Measurements from ENCODE around the gene SLC8A1.

Gene SLC8A1

DNA sequence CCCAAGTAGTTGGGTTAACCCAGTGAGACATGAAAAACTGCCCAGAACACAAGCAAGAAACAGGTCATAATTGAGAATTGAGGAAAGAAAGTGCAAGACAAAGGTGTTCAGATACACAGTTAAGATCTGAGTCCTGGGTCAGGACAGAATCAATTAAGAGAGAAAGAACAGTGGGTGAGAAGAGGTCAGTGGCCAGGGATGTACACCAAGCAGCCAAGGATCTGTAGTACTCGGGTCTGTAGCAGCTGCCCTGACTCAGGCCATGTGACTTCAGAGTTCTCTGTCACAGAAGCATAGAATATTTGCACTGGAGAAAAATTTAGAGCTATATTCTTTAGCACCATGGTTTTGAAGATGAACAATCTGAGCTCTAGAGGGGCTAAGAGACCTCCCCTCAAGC is 141.6 kb downstream of the SLC8A1 start:
- DNase-seq (ENCODE audit: low read depth): no peak

DNA sequence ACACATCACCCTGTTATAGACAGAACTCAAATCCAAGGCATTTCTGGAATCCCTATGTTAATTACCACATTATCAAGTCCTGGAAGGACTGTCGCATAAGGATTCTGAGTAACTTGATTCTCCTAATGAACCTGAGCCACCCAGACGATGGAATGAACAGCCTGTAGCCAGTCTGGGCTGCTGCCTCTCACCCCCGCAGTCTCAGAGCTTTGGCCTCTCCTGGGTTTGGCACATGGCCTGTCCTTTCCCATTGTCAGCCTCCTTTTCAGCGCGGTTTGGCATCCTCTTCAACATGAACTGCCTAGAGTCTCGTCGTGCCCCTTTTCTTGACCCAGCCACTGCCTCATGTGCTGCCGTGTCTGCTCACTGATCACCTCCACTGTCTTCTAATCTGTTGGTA is 147.6 kb downstream of the SLC8A1 start:
- DNase-seq (ENCODE audit: low read depth): no peak

DNA sequence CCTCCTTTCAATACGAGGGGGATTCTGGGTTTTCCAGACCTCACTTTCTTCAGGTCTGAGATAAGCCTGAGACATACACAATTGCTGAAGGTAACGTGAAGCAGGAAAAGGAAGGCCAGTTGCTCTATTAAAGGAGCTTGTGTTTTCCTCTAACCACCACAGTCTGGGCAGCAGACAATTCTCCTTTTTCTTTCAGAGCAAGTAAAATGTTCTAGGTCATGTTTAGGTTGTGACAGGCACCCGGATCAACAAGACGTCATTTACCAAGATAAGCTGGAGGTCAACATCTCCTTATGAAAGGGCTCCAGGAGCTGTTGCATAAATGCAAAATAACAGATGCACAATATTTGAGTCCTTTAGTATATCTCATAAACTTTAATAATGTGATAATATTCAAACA is 148.1 kb downstream of the SLC8A1 start:
- DNase-seq (ENCODE audit: low read depth): no peak

DNA sequence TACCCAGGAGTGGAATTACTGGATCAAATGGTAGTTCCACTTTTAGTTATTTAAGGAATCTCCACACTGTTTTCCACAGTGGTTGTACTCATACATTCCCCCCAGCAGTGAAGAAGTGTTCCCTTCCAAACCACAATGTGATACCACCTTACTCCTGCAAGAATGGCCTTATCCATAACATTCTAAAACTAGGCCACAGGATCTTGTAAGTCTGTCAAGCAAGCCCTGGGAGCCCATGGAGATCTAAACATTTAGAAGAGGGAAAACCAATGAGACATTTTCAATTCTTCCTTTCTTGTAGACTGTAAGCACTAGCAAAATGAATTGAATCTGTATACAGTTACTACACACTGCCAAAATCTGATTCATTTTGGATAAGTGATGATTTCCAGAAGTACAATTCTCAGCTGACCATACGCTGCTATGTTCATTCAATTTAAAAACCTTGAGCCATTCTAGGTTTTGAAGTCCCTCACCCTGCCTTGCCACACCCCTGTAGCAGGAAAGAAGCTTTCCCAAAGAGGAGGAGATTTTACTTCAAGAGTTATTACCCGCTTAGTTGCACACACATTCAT is 149.1 kb downstream of the SLC8A1 start:
- DNase-seq (ENCODE audit: low read depth): no peak

DNA sequence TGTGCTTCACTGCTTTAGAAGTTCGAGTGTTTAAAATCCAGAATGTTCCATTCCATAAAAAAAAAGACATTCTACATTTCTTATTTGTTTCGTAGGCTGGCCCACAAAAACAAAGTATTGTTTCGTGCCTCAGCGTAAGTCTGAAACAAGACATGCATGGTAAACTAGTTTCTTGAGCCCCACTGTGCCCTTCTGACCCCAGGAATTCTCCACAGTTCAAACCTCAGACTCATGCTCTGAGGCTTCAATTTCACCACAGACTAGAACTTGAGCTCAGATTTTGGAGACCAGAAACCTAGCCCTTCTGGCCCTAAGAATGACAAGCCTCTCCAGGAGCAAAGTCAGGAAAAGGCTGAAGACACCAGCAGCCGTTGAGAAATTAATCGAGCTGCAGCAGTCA is 151.5 kb downstream of the SLC8A1 start:
- DNase-seq (ENCODE audit: low read depth): no peak

DNA sequence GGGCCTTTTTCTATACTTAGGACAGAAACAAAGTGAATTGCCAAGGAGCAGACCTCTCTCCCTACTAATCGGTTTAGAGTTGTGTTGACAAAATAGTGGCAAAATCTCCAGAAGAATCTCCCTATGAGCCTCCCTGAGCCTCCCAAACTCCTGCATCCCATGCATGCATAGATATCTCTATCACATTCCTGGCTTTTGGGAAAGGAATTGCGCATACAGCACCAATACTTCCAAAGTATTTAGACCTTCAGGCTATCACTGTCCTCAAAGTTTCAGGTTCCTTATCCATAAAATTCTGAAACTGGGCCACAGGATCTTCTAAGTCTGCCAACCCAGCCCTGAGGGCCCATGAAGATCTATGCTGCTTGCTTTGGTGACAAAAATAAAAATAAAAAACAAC is 152.1 kb downstream of the SLC8A1 start:
- no peak for DNase-seq (ENCODE audit: low read depth)

DNA sequence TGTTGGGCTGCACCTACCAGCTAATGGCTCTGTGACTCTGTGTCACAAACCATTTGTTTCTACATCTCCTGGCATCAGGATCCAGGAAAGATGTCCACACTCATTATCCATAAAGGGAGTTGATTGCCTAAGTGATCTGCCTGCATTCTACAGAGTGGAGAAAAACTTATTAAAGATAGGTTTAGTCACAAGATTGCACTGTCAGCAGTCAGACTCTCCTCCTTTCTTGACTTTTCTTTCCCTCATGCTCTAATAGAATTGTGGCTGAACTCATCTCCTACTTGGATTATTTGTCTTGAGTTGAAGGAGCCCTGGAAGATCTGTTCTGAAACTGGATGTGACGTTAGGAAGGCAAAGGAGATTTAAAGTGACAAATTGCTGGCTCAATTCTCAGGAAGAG is 152.7 kb downstream of the SLC8A1 start:
- DNase-seq (ENCODE audit: low read depth): no peak

DNA sequence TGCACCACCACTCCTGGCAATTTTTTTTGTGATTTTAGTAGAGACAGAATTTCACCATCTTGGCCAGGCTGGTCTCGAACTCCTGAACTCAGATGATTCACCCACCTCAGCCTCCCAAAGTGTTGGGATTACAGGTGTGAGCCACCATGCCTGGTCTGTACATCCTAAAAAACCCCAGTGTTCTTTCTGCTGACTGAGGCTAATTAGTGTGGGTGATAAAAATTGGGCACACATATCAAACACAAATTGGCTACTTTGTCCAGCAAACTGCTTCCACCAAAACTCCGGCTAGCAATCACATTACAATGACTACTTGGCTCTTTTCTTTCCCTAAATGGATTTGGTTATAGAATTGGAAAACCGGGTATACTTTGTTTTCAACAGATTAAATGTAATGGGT is 153.9 kb downstream of the SLC8A1 start:
- no peak for DNase-seq (ENCODE audit: low read depth)

DNA sequence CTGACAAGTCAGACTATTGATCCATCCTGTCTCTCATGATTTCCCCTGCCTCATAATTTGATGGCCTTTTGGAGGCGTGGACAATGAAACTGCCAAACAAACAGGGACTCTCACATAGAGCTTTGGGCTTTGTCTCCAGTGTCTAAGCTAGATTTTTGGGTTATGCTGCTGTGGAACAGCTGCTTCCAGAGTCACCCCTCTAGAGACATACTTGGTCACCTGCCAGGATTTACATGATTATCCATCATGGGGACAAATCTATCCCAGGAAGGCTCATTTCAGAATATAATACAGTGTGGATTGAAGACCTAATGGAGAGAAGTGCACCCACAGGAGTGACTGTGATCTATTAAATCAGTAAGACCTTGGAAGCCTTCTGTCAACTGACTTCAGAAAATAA is 159.6 kb downstream of the SLC8A1 start:
- no peak for DNase-seq (ENCODE audit: low read depth)

DNA sequence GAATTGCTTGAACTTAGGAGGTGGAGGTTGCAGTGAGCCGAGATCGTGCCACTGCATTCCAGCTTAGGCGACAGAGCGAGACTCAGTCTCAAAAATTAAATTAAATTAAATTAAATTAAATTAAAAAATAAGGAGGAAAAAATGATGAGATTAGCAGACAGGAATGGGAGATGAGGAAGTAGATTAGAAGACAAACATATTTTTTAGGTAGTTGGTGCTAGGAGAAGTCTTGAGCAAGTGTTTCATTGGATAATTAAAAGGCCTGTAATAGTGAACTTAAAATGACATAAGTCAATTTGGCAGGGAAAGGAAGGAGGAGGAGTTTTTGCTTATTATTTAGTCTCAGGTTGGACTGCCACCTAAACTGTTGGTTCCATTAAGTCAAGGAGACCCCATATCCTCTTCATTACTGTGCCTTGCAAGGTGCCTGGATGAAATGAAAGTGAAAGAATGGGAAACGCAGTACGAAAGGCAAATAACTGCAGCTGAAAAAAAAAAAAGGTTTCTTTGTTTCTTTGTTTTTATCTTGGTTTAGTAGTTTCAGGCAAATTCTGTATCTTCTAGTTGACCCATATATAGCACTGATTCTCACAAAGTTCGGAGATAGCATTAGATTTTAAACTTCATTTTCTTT is 162.0 kb downstream of the SLC8A1 start:
- DNase-seq (ENCODE audit: low read depth): no peak

DNA sequence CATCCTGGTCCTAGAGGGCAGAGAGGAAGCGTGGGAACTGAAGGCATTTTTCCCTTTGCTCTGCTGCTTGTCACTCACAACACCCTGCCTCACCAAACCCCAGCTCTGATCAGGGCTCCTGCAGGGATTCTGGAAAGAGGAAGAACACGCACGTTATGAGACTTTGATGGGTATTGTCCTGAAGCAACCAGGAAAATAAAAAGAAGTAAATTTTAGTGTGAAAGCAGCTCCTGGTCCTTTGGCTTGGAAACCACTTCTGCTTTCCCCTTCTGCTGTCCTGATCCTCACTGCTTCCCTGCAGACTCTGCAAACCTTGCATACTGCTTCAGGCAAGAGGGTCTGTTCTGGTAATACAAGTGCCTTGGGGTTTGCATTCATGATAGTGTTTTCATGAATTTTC is 164.1 kb downstream of the SLC8A1 start:
- DNase-seq (ENCODE audit: low read depth): no peak

DNA sequence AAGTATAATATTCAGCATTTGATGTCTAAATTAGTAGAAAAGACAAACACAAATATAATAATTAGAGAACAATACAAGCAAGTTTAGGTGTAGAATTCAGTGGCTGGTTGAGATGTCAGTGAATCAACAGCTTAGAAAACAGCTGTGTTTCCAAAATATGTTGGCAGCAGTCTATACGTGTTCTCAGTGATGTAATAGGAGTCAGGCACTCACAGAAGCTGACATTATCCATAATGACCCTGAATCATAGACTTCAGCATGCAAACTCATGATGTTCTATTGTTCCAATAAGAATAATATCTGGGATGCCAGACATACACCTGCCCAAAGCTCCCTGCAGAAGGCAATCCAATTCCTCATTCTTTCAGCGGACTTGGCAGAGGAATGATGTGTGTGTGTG is 164.7 kb downstream of the SLC8A1 start:
- no peak for DNase-seq (ENCODE audit: low read depth)

DNA sequence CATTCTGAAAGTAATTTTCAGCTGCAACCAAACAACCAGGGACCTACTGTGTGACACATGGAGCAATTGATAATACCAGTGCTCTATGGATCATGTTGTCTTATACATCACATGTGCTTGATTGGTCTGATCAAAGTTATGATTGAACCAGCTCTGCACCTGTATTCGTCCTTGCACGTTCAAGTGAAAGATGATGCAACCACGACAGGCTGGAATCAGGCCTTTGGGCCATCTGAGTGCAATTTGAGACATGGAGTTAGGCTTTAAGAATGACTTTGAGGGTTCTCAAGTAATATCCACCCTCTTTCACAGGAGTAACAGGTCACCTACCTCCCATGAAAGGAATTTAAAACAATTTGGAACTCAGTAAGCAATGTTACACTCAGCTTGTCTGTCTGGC is 165.2 kb downstream of the SLC8A1 start:
- no peak for DNase-seq (ENCODE audit: low read depth)

DNA sequence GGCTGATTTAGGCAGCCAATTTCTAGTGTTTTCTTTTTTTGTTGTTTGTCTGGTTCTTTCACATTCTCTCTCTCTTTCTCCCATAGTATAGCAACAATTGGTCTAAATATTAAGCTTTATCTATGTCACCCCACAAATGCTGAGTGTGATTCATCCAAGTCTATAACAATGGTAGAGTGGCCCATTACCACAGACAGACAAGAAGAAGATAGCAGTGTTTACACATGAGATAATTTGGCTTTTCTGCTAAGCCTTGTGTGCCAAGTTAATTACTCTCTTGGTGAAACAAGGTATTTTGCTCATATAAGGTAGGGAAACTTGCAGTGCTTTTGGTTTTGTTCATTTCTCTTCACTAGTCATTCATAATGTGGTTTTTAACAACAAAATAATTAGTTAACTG is 166.5 kb downstream of the SLC8A1 start:
- no peak for DNase-seq (ENCODE audit: low read depth)

DNA sequence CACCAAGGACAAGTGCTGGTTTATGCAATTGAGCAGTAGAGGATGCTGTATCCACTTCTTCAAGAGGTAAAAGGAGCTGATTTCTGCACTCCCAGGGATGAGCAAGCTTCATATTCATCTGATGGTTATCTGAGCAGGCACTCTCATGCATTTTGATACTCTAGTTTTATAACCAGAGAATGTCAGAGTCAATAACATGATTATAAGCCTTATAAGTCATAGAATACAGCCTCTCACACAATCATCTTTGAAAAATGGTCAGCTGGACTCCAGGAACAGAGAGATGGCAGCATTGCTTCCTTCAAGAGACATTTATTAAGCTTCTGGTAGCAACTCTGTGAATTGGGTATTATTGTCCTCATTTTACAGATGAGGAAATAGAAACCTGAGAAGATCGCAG is 167.1 kb downstream of the SLC8A1 start:
- no peak for DNase-seq (ENCODE audit: low read depth)

DNA sequence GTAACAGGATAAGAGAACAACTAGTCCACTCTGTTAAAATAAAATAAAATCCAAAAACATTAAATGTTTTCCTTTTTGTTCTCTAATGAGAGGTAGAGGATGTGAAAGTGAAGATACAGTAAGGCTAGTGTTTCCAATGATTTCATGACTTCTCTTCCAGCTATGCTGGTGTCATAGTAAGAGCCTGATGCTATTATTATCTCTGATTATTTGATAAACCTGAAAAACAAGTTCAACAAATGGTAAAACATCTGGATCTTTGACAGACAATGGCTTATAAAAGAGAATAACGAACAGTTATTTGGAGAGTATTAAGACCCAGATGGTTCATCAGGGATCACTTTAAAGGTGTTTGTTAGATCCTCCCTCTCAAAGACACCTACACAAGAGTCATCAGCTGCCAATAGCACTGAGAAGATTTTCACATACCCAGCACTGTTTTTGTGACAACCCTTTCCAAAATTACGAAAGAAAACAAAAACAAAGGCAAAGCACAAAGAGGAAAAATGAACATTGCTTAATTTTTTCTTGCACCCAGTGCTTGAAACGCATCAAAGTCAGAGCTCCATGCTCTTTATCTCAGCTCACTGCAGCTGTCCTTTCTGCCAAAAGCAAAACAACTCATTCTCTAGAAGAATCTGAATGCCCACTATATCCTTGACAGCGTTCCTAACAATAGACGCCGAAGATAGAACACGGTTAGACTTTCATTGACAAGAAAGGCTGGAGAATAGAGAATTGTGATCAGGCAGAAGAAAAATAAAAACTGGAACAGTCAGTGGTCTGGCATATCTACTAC is 168.6 kb downstream of the SLC8A1 start:
- no peak for DNase-seq (ENCODE audit: low read depth)

DNA sequence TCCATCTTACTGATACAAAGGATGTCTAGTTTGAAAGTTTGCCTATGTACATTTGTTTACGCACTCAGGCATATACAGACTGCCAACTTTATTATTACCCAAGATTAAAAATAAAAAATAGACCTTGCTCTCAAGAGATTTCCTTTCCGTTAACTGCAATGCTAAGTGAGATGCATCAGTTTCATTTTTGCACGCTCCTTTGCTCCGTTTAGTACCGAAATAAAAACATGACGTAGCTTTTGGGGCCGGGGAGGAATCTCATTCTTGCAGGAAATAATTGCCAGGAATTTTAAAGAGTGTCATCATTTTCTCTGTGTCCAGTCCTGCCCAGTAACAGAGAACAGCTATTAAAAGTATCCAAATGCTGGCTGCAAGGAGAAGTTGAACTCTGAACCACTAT is 169.5 kb downstream of the SLC8A1 start:
- no peak for DNase-seq (ENCODE audit: low read depth)

DNA sequence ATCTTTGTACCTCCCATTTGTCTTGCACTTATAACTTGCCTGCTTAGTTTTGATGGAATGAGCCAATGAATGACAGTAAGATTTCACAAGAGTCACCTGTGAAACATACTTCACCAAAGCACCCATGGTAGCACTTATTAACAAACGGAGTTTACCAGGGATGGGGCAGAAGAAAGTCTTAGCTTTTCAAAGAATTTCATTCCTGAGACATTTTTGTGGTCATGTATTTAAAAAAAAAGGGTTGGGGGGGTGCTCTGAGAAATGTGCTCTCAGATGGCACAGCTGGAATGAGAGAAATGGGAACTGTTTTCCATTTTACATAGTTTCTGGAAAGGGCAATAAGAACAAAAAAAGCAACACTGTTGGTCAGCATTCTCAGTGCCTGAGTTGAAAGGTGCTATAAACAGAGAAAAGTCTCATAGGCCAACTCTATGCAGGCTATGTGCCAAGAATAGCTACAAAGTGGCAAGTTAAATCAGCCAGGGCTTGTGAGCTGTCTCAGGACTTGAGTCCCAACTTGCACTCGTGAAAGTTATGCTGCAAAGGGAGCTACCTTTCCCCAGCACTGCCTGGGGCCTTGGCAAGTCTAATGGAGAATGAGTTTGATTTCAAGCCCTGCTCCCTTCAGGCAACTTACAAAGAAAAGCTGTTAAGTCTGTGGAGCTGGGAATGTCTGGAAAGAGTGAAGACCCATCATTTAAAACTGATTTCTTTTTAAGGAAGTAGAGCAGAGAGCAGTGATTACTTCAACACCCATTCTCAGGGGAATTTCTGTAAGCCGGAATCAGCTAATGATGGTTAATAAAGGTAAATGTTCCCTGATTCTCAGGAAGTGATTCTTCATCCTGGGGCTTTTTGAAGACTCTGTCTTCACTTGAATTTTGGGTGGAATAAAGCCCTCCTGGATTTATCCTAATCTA is 170.6 kb downstream of the SLC8A1 start:
- DNase-seq (ENCODE audit: low read depth): no peak

DNA sequence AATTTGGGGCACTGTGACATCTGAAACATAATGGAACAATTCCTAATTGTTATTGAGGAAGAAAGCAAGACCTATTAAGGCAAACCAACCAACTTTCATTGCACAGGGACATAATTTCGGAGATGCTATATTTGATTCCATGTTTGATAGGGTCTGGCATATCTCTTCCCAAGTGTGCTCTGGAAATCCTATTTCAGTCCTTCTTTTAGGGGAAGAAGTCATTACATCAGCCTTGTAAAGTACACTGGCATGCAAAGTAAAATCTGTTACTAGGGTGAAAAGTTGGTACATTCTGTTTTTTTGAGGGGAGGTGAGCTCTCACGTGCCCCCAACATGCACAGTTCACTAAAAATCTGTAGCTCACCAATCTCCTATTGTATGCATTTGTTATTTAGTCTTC is 172.4 kb downstream of the SLC8A1 start:
- no peak for DNase-seq (ENCODE audit: low read depth)

DNA sequence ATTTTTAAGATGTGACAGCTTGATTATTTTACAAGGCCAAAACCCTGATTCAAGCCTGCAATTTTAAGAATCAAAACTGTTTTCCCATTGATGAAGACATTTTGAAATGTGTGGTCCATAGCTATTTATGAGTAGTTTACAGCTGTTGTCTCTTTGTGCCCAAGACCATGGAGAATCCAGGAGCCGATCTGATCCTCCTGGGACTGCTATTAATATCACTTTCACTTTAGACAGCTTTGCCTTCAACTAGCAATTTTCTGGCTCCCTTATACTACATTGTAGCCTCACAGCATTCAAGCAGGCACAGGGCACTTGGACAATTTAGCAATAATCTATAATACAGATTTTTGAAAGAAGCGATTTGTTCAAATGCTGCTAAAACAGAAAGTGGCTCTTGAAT is 172.9 kb downstream of the SLC8A1 start:
- no peak for DNase-seq (ENCODE audit: low read depth)

DNA sequence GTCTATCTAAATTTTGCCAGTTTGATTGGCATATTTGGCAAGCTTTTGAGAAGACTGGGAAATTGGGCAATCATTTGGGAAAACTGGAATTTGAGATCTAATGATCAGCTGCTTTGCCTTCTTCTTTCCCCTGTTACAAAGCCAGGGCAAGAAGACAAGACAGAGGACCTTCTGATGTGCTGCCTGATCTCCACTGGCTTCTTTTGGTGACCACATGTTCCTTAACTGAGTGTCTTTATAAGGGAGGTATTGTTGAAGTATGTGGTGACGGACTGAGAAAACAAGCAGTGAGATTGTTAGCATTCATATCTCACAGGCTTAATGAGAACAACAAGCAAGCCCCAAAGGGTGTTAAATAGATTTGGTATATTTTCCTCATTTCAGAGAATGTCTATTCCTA is 175.8 kb downstream of the SLC8A1 start:
- no peak for DNase-seq (ENCODE audit: low read depth)

DNA sequence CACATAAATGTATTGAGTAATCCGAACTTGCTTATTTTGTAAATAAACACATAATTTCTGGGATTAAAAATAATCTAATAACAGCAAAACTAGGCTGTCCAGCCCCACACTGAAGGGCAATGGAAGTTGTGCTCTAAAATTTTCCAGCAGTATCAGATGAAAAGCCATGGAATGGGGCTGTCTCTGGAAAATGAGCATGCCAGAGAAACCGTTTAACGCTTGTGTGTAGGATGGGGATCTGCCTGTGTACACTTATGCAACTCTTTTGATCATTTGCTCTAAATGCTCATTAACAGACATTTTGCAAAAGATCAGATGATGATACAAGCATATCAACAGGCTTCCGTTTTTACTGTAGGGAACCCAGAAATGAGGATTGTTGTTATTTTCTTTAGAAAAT is 177.6 kb downstream of the SLC8A1 start:
- no peak for DNase-seq (ENCODE audit: low read depth)

DNA sequence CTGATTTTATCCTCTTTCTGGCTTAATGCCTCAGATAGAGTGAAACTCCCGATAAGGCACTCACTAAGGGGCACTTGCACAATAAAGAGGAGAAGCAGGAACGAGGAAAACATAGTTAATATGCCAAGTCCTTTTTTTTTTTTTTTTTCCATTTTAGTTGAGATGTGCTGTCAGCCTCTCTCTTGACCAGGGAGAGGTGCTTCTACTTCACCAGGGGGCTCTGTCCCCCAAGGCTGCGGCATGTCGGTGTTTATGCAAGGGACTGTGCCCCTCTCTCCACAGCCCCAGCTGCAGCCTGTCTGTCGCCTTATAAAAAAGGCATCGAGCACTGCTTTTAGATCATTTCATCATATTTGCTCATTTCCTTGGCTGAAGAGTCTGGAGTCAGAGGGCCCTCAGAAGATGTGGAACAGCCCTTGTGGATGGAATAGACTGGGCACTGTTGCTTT is 178.1 kb downstream of the SLC8A1 start:
- DNase-seq (ENCODE audit: low read depth): no peak
